B cell (primary cell): ENCODE data around the gene NDC1.

Experiments used
- CTCF ChIP-seq: fragments of 200-600 bp; IDR thresholded peaks from one replicate; pipeline ENCODE4 v1.8.0; 2022; ENCODE audit warnings: antibody characterized with exemption, mild to moderate bottlenecking
- EZH2 ChIP-seq: IDR thresholded peaks from 2 replicates; pipeline ENCODE4 v1.6.1; 2012; ENCODE audit warnings: borderline replicate concordance, low read depth, mild to moderate bottlenecking, moderate library complexity, low read length; ENCODE audit not compliant: insufficient read depth, poor library complexity, severe bottlenecking

GRCh38 chr1:53727461-53728092 lies 110.5 kb downstream of the NDC1 start:
- TF ChIP-seq CTCF, result no peak
- TF ChIP-seq EZH2, result no peak
